SK-N-SH treated with all-trans-retinoic acid at 6 μM for 48 hours (cell line): ENCODE measurements around the gene TECTB.

Source experiments
- ATAC-seq: fragments of 200-7000 bp; cut with Tn5 transposase; 3 replicates; pipeline ENCODE4 v1.9.1; 2020; ENCODE audit warnings: mild to moderate bottlenecking, moderate library complexity
- ARNTL ChIP-seq: fragments of 450-650 bp; formaldehyde crosslinking; IDR thresholded peaks from 2 replicates; pipeline ENCODE4 v1.5.0; 2020; ENCODE audit warnings: low read depth, mild to moderate bottlenecking, moderate library complexity, borderline replicate concordance
- BACH2 ChIP-seq: fragments of 250-450 bp; sonication (Bioruptor Pico); IDR thresholded peaks from 2 replicates; pipeline ENCODE4 v1.9.0; 2021; ENCODE audit warnings: mild to moderate bottlenecking, borderline replicate concordance
- CSDC2 ChIP-seq: fragments of 250-450 bp; sonication (Bioruptor Pico); IDR thresholded peaks from 2 replicates; pipeline ENCODE4 v1.5.0; 2020; ENCODE audit warnings: mild to moderate bottlenecking, moderate library complexity
- ESRRG ChIP-seq: fragments of 250-450 bp; sonication (Bioruptor Pico); IDR thresholded peaks from 2 replicates; pipeline ENCODE4 v1.6.1; 2021; ENCODE audit warnings: mild to moderate bottlenecking
- GLIS3 ChIP-seq: fragments of 250-450 bp; sonication (Bioruptor Pico); IDR thresholded peaks from 2 replicates; pipeline ENCODE4 v1.5.0; 2020; ENCODE audit warnings: mild to moderate bottlenecking, moderate library complexity
- ISL1 ChIP-seq: fragments of 250-450 bp; sonication (Bioruptor Pico); IDR thresholded peaks from 2 replicates; pipeline ENCODE4 v2.1.2; 2022; ENCODE audit warnings: mild to moderate bottlenecking, moderate library complexity
- OSR1 ChIP-seq: fragments of 250-450 bp; sonication (Bioruptor Pico); IDR thresholded peaks from 2 replicates; pipeline ENCODE4 v1.8.0; 2022; ENCODE audit warnings: moderate library complexity, mild to moderate bottlenecking, inconsistent platforms
- PATZ1 ChIP-seq: fragments of 250-450 bp; sonication (Bioruptor Pico); IDR thresholded peaks from 2 replicates; pipeline ENCODE4 v1.8.0; 2020; ENCODE audit warnings: mild to moderate bottlenecking, moderate library complexity, borderline replicate concordance
- PPARA ChIP-seq: fragments of 250-450 bp; sonication (Bioruptor Pico); IDR thresholded peaks from 2 replicates; pipeline ENCODE4 v1.5.0; 2020; ENCODE audit warnings: mild to moderate bottlenecking, borderline replicate concordance
- RARB ChIP-seq: fragments of 250-450 bp; sonication (Bioruptor Pico); IDR thresholded peaks from 2 replicates; pipeline ENCODE4 v1.8.0; 2021; ENCODE audit warnings: mild to moderate bottlenecking, moderate library complexity
- SNAI2 ChIP-seq: fragments of 250-450 bp; sonication (Bioruptor Pico); IDR thresholded peaks from 2 replicates; pipeline ENCODE4 v1.5.0; 2020; ENCODE audit warnings: mild to moderate bottlenecking, moderate library complexity
- TCF4 ChIP-seq: fragments of 250-450 bp; sonication (Bioruptor Pico); IDR thresholded peaks from 2 replicates; pipeline ENCODE4 v1.8.0; 2021; ENCODE audit warnings: mild to moderate bottlenecking, moderate library complexity, borderline replicate concordance
- TOX ChIP-seq: fragments of 250-450 bp; sonication (Bioruptor Pico); IDR thresholded peaks from 2 replicates; pipeline ENCODE4 v1.8.0; 2021; ENCODE audit warnings: mild to moderate bottlenecking, moderate library complexity, borderline replicate concordance
- TSHZ2 ChIP-seq: fragments of 250-450 bp; sonication (Bioruptor Pico); IDR thresholded peaks from 2 replicates; pipeline ENCODE4 v1.5.0; 2020; ENCODE audit warnings: mild to moderate bottlenecking, moderate library complexity
- ZFP3 ChIP-seq: fragments of 250-450 bp; sonication (Bioruptor Pico); IDR thresholded peaks from 2 replicates; pipeline ENCODE4 v1.5.0; 2020; ENCODE audit warnings: mild to moderate bottlenecking, moderate library complexity
- ZNF565 ChIP-seq: fragments of 450-650 bp; formaldehyde crosslinking; conservative IDR thresholded peaks from 2 replicates; pipeline ENCODE4 v1.5.0; 2020; ENCODE audit warnings: low read depth, mild to moderate bottlenecking, moderate library complexity
- ZNF8 ChIP-seq: fragments of 450-650 bp; formaldehyde crosslinking; IDR thresholded peaks from 2 replicates; pipeline ENCODE4 v1.5.0; 2020; ENCODE audit warnings: mild to moderate bottlenecking, moderate library complexity
- TF ChIP-seq, protein P1 (sequence below): fragments of 250-450 bp; sonication (Bioruptor Pico); IDR thresholded peaks from 2 replicates; pipeline ENCODE4 v1.5.1; 2020; ENCODE audit warnings: low read depth, mild to moderate bottlenecking, moderate library complexity
- TF ChIP-seq, protein P2 (sequence below): fragments of 250-450 bp; sonication (Bioruptor Pico); IDR thresholded peaks from 2 replicates; pipeline ENCODE4 v1.5.1; 2021; ENCODE audit warnings: mild to moderate bottlenecking, moderate library complexity

Gene TECTB

GRCh38 chr10:112262546-112262945 lies 20.7 kb upstream of the TECTB start:
- TF ChIP-seq BACH2 (no peak), PPARA (CRISPR knock-in tag) (no peak), ARNTL (CRISPR knock-in tag) (no peak), TCF4 (CRISPR knock-in tag) (no peak), TSHZ2 (no peak), TOX (CRISPR knock-in tag) (no peak), ZNF565 (no peak), OSR1 (CRISPR knock-in tag) (no peak), PATZ1 (CRISPR knock-in tag) (no peak)
- TF ChIP-seq, protein P1, sequence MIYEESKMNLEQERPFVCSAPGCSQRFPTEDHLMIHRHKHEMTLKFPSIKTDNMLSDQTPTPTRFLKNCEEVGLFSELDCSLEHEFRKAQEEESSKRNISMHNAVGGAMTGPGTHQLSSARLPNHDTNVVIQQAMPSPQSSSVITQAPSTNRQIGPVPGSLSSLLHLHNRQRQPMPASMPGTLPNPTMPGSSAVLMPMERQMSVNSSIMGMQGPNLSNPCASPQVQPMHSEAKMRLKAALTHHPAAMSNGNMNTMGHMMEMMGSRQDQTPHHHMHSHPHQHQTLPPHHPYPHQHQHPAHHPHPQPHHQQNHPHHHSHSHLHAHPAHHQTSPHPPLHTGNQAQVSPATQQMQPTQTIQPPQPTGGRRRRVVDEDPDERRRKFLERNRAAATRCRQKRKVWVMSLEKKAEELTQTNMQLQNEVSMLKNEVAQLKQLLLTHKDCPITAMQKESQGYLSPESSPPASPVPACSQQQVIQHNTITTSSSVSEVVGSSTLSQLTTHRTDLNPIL (CRISPR knock-in tag), result no peak
- TF ChIP-seq, protein P2, sequence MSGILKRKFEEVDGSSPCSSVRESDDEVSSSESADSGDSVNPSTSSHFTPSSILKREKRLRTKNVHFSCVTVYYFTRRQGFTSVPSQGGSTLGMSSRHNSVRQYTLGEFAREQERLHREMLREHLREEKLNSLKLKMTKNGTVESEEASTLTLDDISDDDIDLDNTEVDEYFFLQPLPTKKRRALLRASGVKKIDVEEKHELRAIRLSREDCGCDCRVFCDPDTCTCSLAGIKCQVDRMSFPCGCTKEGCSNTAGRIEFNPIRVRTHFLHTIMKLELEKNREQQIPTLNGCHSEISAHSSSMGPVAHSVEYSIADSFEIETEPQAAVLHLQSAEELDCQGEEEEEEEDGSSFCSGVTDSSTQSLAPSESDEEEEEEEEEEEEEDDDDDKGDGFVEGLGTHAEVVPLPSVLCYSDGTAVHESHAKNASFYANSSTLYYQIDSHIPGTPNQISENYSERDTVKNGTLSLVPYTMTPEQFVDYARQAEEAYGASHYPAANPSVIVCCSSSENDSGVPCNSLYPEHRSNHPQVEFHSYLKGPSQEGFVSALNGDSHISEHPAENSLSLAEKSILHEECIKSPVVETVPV (CRISPR knock-in tag), result no peak
- TF ChIP-seq, all 23 proteins: peak for 0
- ATAC-seq, result no peak

- ATAC-seq, result no peak
- 0 out of 2 replicates have a peak, but pooled peaks have one; percentile 32 for TF ChIP-seq TSHZ2
- no peak for TF ChIP-seq ISL1 (CRISPR knock-in tag)
- peak; percentile 71; the same call in 1 of the 2 replicates for TF ChIP-seq TCF4 (CRISPR knock-in tag)
Measured at GRCh38 chr10:112265745-112266144, 17.5 kb upstream of the TECTB start.

- TF ChIP-seq TOX (CRISPR knock-in tag), result no peak
- TF ChIP-seq GLIS3 (CRISPR knock-in tag), result no peak
- no peak for TF ChIP-seq ISL1 (CRISPR knock-in tag)
- TF ChIP-seq RARB (CRISPR knock-in tag), result no peak
- TF ChIP-seq ESRRG (CRISPR knock-in tag), result no peak
- TF ChIP-seq PPARA (CRISPR knock-in tag), result no peak
- no peak for TF ChIP-seq CSDC2
- no peak for TF ChIP-seq OSR1 (CRISPR knock-in tag)
- ATAC-seq, result no peak
Measured at GRCh38 chr10:112269266-112269665, 13.9 kb upstream of the TECTB start.

- no peak for ATAC-seq
- TF ChIP-seq ZFP3, result no peak
- no peak for TF ChIP-seq OSR1 (CRISPR knock-in tag)
- no peak for TF ChIP-seq ISL1 (CRISPR knock-in tag)
- no peak for TF ChIP-seq ARNTL (CRISPR knock-in tag)
- TF ChIP-seq GLIS3 (CRISPR knock-in tag), result no peak
- TF ChIP-seq, protein P1 (CRISPR knock-in tag), result no peak
- no peak for TF ChIP-seq ZNF8 (CRISPR knock-in tag)
- TF ChIP-seq RARB (CRISPR knock-in tag), result no peak
- no peak for TF ChIP-seq SNAI2
- TF ChIP-seq, protein P2 (CRISPR knock-in tag), result no peak
- TF ChIP-seq PPARA (CRISPR knock-in tag), result no peak
- TF ChIP-seq BACH2, result no peak
- TF ChIP-seq PATZ1 (CRISPR knock-in tag), result no peak
- no peak for TF ChIP-seq TCF4 (CRISPR knock-in tag)
Measured at GRCh38 chr10:112271982-112272381, 11.2 kb upstream of the TECTB start.
